Measurements from ENCODE around the gene PLSCR4. TPM values are rescaled to one million over a fixed set of nuclear protein-coding genes. Genes with fewer than 3 reads are reported as not detected.

Gene PLSCR4
- total RNA-seq, 1 experiment from 2014 or later: 1.3 TPM

- POLR2A ChIA-PET (ENCODE audit: low non-redundant PET): no interaction called here
- H3K36me3 ChIP-seq (ENCODE audit: insufficient read depth, low read length, poor library complexity, severe bottlenecking): no peaks in the 10 kb centered on the region
- BruUV-seq (replicated peaks): no TSS peak
- CTCF ChIA-PET: interaction anchor here (0.6 kb wide), 1 partner anchor 920 kb away, joined by 3 read pairs; no protein-coding TSS in a partner anchor
- no peak overlapping the region for H3K4me3 ChIP-seq (ENCODE audit: low read depth, low read length, poor library complexity, severe bottlenecking)
- H3K27me3 ChIP-seq (replicated peaks; ENCODE audit: insufficient read depth, low read depth, low read length, poor library complexity): no peaks in the 10 kb centered on the region
- TF ChIP-seq EZH2 (IDR thresholded peaks at IDR 0.05; ENCODE audit: borderline replicate concordance, low read depth, low read length, poor library complexity, severe bottlenecking): no peak
- TF ChIP-seq CTCF (conservative IDR thresholded peaks at IDR 0.05; ENCODE audit: low read depth, low read length): no peak
- no peak for DNase-seq (ENCODE audit: low spot score)
- intact Hi-C loops (cut with micrococcal nuclease; ENCODE audit: unreplicated experiment): no loop called here
- H3K27ac ChIP-seq (ENCODE audit: low read depth, low read length, poor library complexity, severe bottlenecking): no peak overlapping the region
- no peaks in the 10 kb centered on the region for H3K9me3 ChIP-seq (ENCODE audit: low read depth, low read length, poor library complexity, severe bottlenecking)
- no peaks in the 10 kb centered on the region for H3K4me1 ChIP-seq (ENCODE audit: insufficient read depth, low read length, poor library complexity, severe bottlenecking)
Observed at GRCh38 chr3:146273721-146274407, 23.0 kb upstream of the PLSCR4 start.

GRCh38 chr3:146271180-146271579 lies 20.3 kb upstream of the PLSCR4 start:
- ChIA-PET POLR2A (ENCODE audit: low non-redundant PET) (no interaction called here), CTCF (no interaction called here)
- Histone ChIP-seq H3K36me3 (ENCODE audit: insufficient read depth, low read length, poor library complexity, severe bottlenecking) (no peaks in the 10 kb centered on the region), H3K27me3 (replicated peaks; ENCODE audit: insufficient read depth, low read depth, low read length, poor library complexity) (no peaks in the 10 kb centered on the region), H3K4me1 (ENCODE audit: insufficient read depth, low read length, poor library complexity, severe bottlenecking) (no peaks in the 10 kb centered on the region), H3K27ac (ENCODE audit: low read depth, low read length, poor library complexity, severe bottlenecking) (no peak overlapping the region), H3K9me3 (ENCODE audit: low read depth, low read length, poor library complexity, severe bottlenecking) (no peaks in the 10 kb centered on the region), H3K4me3 (ENCODE audit: low read depth, low read length, poor library complexity, severe bottlenecking) (no peak overlapping the region)
- no TSS peak for BruUV-seq (replicated peaks)
- no peak for DNase-seq (ENCODE audit: low spot score)
- intact Hi-C loops (cut with micrococcal nuclease; ENCODE audit: unreplicated experiment): no loop called here
- TF ChIP-seq EZH2 (IDR thresholded peaks at IDR 0.05; ENCODE audit: borderline replicate concordance, low read depth, low read length, poor library complexity, severe bottlenecking): no peak
- TF ChIP-seq CTCF (conservative IDR thresholded peaks at IDR 0.05; ENCODE audit: low read depth, low read length): no peak

- POLR2A ChIA-PET (ENCODE audit: low non-redundant PET): no interaction called here
- TF ChIP-seq EZH2 (IDR thresholded peaks at IDR 0.05; ENCODE audit: borderline replicate concordance, low read depth, low read length, poor library complexity, severe bottlenecking) (no peak), CTCF (conservative IDR thresholded peaks at IDR 0.05; ENCODE audit: low read depth, low read length) (no peak)
- Histone ChIP-seq H3K27me3 (replicated peaks; ENCODE audit: insufficient read depth, low read depth, low read length, poor library complexity) (no peaks in the 10 kb centered on the region), H3K36me3 (ENCODE audit: insufficient read depth, low read length, poor library complexity, severe bottlenecking) (no peaks in the 10 kb centered on the region), H3K4me1 (ENCODE audit: insufficient read depth, low read length, poor library complexity, severe bottlenecking) (no peaks in the 10 kb centered on the region), H3K4me3 (ENCODE audit: low read depth, low read length, poor library complexity, severe bottlenecking) (no peak overlapping the region), H3K27ac (ENCODE audit: low read depth, low read length, poor library complexity, severe bottlenecking) (no peak overlapping the region), H3K9me3 (ENCODE audit: low read depth, low read length, poor library complexity, severe bottlenecking) (no peaks in the 10 kb centered on the region)
- DNase-seq (ENCODE audit: low spot score): no peak
- intact Hi-C loops (cut with micrococcal nuclease; ENCODE audit: unreplicated experiment): no loop called here
- CTCF ChIA-PET: no interaction called here
- no TSS peak for BruUV-seq (replicated peaks)
Observed at GRCh38 chr3:146269271-146269670, 18.4 kb upstream of the PLSCR4 start.
